Kidney epithelial cell (primary cell): ENCODE data around the gene BCAR3. TPM values are rescaled to one million over a fixed set of nuclear protein-coding genes. Genes with fewer than 3 reads are reported as not detected.

Source experiments
- DNase-seq: peaks from one replicate; pipeline ENCODE4 v3.0.0-alpha.2; 2010; ENCODE audit warnings: low read depth
- H3K27me3 ChIP-seq: 2 replicates; pipeline ENCODE4 v1.6.0; 2011; ENCODE audit warnings: low read length; ENCODE audit not compliant: control insufficient read depth, insufficient read depth
- H3K36me3 ChIP-seq: 2 replicates; pipeline ENCODE4 v1.5.1; 2011; ENCODE audit warnings: low read length; ENCODE audit not compliant: control insufficient read depth, insufficient read depth
- H3K4me3 ChIP-seq: 2 replicates; pipeline ENCODE4 v1.5.1; 2011; ENCODE audit warnings: low read depth, mild to moderate bottlenecking, control low read depth, low read length
- total RNA-seq: library from RNA; depleted of rRNA; stranded (reverse); fragments of >200 nt; gene quantifications from 2 replicates; pipeline ENCODE4 v1.2.3, GENCODE V29; 2015
- TF ChIP-seq, protein P1 (sequence below): IDR thresholded peaks from 2 replicates; pipeline ENCODE4 v1.5.1; 2011; ENCODE audit warnings: mild to moderate bottlenecking, moderate library complexity, low read length, control low read depth, inconsistent platforms; ENCODE audit not compliant: insufficient read depth, poor library complexity, severe bottlenecking

Gene BCAR3
- total RNA-seq, 1 donor from 2014 or later, result 93.3 TPM

DNA sequence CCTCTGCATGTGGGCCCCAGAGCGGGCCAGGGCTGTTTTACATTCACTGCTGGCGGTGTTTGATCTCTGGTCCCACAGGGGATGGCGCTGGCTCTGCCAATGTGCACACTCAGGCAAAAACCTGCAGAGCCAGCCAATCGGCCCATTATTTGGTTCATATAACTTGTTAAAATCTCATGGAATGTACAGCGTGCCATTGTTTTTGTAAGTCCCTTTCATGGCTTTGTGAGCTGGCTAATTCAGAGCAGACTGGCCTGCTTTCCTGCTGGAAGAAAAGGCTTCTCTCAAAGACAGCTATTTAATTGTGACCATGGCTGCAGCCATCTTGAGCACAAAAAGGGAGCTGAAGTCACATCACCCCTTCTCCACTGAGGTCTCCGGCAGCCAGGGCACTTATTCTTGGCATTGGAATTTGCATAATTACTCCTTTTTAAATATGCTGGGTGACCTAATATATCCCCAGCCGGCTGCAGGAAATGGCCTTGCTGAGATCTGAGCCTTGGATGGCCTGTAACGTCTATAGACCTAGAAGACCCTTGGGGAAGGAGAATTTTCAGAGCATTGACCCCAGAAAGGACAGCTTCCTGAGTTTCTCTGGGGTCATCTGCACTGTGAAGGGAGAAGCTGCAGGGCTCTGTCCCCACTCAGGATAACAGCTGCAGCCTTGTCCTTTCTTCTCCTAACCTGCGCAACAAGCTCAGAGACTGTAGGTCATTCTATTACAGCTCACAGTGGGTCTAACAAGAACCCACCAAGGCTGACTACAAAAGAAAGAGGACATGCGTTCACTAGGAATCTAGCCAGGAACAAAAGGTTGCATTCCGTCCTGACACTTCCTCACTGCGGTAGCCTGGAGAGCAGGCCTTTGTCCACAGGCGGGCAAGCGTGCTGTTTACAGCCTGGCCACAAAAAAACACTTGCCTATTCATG is 45.8 kb downstream of the BCAR3 start:
- no peak overlapping the region for H3K4me3 ChIP-seq
- no peaks in the 10 kb centered on the region for H3K27me3 ChIP-seq
- DNase-seq, result no peak
- TF ChIP-seq, protein P1, sequence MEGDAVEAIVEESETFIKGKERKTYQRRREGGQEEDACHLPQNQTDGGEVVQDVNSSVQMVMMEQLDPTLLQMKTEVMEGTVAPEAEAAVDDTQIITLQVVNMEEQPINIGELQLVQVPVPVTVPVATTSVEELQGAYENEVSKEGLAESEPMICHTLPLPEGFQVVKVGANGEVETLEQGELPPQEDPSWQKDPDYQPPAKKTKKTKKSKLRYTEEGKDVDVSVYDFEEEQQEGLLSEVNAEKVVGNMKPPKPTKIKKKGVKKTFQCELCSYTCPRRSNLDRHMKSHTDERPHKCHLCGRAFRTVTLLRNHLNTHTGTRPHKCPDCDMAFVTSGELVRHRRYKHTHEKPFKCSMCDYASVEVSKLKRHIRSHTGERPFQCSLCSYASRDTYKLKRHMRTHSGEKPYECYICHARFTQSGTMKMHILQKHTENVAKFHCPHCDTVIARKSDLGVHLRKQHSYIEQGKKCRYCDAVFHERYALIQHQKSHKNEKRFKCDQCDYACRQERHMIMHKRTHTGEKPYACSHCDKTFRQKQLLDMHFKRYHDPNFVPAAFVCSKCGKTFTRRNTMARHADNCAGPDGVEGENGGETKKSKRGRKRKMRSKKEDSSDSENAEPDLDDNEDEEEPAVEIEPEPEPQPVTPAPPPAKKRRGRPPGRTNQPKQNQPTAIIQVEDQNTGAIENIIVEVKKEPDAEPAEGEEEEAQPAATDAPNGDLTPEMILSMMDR, result no peak
- peaks cover 4% of the 10 kb centered on the region for H3K36me3 ChIP-seq

DNA sequence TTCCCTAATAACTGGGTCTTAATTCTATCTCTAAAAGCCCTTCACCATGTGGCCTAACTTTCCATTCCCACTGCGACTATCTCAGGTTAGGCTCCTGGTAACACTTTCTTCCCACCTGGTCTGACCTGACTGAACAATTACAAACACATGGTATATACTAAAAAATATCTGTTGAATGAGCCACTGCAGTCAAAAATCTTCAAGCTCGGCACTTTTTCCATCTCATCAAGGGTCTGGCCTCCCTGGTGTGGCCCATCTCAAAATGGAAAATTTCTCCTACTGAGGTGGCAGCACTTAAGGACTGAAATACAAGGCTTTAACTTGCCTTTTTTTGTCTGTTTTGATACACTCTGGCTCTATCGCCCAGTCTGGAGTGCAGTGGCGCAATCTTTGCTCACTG is 48.3 kb downstream of the BCAR3 start:
- DNase-seq, result no peak
- no peaks in the 10 kb centered on the region for H3K27me3 ChIP-seq
- H3K4me3 ChIP-seq, result no peak overlapping the region
- H3K36me3 ChIP-seq, result peaks cover 4% of the 10 kb centered on the region
- TF ChIP-seq, protein P1, result no peak

DNA sequence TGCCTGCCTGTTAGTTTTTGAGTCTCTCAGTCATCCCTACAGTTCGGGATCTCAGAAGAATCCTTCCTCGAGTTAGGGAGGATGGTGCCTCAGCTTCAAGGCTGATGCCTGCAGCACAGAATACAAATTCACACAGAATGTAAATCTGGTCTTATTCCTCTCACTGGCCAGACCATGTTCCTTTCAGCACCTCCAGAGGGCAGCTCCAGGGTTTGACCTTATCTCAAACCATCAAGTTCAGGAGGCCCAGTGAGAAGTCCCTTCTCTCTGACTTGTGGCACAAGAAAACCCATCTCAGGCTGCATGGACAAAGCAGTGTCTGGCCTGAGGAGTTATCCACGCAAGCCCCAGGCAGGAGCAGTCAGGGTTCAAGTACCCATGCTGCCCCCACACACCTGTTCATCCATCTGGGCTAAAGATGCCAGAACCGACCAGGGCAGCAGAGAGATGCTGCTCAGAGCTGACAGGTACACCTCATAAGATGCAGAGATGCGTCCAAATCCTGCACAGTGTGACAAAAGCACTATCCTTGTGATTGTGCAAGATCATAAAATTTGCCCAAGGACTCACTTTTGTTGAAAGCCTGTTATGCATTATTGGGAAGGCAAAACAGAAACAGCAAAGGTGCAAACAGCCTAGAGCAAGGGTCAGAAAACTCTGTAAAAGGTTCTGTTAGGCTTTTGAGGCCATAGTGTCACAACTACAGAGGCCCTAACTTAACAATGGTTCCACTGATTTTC is 49.8 kb downstream of the BCAR3 start:
- H3K27me3 ChIP-seq, result no peaks in the 10 kb centered on the region
- TF ChIP-seq, protein P1, result peak; percentile 14
- H3K4me3 ChIP-seq, result no peak overlapping the region
- DNase-seq, result no peak
- H3K36me3 ChIP-seq, result peaks cover 3% of the 10 kb centered on the region

DNA sequence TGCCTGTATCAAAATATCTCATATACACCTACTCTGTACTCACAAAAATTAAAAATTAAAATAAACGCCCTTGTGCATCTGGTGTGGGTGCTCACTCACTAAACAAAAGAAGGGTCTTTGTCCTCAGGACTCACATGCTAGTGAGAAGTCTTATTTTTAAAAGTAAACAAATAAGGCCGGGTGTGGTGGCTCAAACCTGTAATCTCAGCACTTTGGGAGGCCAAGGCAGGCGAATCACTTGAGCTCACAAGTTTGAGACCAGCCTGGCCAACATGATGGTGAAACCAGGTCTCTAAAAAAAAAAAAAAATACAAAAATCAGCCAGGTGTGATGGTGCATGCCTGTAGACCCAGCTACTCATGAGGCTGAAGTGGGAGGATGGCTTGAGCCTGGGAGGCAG is 51.5 kb downstream of the BCAR3 start:
- Histone ChIP-seq H3K4me3 (no peak overlapping the region), H3K36me3 (peaks cover 3% of the 10 kb centered on the region), H3K27me3 (no peaks in the 10 kb centered on the region)
- TF ChIP-seq, protein P1, result no peak
- DNase-seq, result no peak

DNA sequence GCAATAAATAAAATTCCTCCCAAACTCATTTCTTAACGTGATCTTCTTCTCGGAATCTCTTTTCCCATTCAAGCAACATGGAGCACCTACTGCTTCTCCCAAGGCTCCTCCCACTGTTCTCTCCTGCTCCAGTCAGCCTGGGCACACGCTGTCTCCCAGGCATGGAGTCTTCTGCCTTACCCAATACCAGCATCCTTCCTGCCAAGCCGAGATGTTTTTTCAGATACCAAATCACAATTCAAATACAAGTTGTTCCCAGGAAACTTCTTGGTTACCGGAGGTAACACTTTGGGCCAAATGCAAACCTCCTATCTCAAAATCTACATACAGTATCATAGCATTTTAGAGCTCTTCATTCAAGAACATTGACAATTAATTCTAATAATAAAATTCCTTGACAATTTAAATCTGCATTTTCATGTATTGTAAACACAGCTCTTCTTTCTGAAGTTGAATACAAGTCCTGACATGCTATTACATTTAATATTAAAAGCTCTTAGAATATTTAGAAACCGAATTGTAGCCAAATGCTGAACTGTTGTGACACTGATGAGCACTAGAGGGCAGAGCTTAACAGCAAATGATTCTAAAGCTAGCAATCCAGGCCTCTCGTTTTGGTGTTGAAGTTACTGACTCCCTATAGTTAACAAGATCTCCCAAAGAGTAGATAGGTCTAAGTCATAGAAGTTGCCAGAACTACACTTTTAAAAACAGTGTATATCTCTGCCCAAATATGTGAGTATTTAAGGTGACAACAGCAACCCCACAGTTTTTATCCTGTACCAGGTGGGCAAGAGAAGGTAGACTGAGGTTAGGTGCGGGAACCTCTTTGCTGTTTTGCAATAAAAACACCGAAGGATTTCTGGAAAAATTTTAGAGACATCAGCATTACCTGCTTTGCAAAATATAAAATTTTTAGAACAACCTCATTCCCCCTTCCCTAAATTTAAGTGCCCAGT is 52.3 kb downstream of the BCAR3 start:
- Histone ChIP-seq H3K4me3 (no peak overlapping the region), H3K36me3 (peaks cover 3% of the 10 kb centered on the region), H3K27me3 (no peaks in the 10 kb centered on the region)
- TF ChIP-seq, protein P1, result peak; percentile 72
- no peak for DNase-seq
